Measurements from ENCODE around the gene MPO. TPM values are rescaled to one million over a fixed set of nuclear protein-coding genes. Genes with fewer than 3 reads are reported as not detected.
A peak's percentile ranks its signal among the peaks of the same experiment; 100 is the strongest.

Gene MPO
- total and polyA plus RNA-seq, 4 donors, result 0.14 to 221 (median 0.52) TPM

DNA sequence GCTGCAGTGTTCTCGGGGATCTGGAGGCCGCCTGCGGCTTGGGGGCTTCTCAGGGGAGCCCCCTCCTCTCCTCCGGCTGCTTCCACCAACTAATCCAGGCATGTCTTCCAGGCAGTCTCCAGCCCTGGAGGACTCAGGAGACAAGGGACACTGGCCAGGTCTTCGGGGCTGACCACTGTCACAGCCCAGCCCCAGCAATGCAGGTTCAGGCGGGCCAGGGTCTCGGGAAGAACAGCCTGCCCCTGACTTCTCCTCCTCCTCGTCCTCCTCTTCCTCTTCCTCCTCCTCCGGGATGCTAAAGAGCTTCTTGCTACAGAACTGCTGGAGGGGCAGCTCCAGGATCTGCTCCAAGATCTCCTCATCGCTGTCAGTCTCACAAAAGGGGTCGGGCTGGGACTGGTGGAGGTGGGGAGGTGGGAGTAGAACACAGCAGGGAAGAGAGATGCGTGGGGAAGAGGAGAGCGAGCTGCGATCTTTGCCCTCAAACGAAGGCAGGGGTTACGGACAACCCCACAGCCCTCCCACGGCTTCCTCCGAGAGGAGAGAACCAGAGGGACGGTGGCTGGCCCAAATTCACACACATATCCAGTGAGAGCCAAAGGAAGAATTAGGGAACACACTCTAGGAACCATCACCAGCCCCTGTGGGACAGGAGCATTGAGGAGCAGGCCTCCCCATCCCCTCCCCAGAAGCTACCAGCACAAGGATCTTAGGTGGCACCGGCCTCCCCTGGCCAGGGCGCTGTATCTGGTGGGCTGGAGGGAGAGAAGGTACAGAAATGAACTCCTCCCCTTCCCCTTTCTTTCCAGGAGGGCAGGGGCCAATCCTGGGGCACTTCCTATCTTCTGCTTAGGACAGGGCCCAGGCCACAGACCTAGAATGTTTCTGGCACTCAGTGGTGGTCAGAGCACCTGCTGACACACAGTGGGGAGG is 28.5 kb upstream of the MPO start:
- Histone ChIP-seq H3K27ac (ENCODE audit: low read depth in 1 of 2, low read length in 2 of 2) (no peak overlapping the region), H3K9ac (ENCODE audit: low read depth in 1 of 2, low read length in 2 of 2) (no peak overlapping the region), H3K36me3 (ENCODE audit: control insufficient read depth in 4 of 4, insufficient read depth in 3 of 4, low read depth in 1 of 4, low read length in 3 of 4) (no peaks in the 10 kb centered on the region), H3K4me3 (ENCODE audit: low read depth in 1 of 3, low read length in 3 of 3) (no peak overlapping the region), H3K9me3 (ENCODE audit: control insufficient read depth in 4 of 4, low read length in 3 of 4) (no peaks in the 10 kb centered on the region), H3K27me3 (ENCODE audit: control insufficient read depth in 4 of 4, insufficient read depth in 4 of 4, low read length in 3 of 4) (no peaks in the 10 kb centered on the region), H3K4me1 (ENCODE audit: control insufficient read depth in 4 of 4, insufficient read depth in 4 of 4, low read length in 3 of 4) (no peaks in the 10 kb centered on the region)
- 89% methylated on average over 21 of the region's 21 CpGs for WGBS
- TF ChIP-seq JUND (IDR thresholded peaks at IDR 0.05), result no peak
- TF ChIP-seq GABPA (IDR thresholded peaks at IDR 0.05 in 1 of 2, conservative IDR thresholded peaks at IDR 0.05 in 1 of 2), result no peak
- TF ChIP-seq, protein P1, sequence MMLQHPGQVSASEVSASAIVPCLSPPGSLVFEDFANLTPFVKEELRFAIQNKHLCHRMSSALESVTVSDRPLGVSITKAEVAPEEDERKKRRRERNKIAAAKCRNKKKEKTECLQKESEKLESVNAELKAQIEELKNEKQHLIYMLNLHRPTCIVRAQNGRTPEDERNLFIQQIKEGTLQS (IDR thresholded peaks at IDR 0.05), result no peak
- TF ChIP-seq, protein P2, sequence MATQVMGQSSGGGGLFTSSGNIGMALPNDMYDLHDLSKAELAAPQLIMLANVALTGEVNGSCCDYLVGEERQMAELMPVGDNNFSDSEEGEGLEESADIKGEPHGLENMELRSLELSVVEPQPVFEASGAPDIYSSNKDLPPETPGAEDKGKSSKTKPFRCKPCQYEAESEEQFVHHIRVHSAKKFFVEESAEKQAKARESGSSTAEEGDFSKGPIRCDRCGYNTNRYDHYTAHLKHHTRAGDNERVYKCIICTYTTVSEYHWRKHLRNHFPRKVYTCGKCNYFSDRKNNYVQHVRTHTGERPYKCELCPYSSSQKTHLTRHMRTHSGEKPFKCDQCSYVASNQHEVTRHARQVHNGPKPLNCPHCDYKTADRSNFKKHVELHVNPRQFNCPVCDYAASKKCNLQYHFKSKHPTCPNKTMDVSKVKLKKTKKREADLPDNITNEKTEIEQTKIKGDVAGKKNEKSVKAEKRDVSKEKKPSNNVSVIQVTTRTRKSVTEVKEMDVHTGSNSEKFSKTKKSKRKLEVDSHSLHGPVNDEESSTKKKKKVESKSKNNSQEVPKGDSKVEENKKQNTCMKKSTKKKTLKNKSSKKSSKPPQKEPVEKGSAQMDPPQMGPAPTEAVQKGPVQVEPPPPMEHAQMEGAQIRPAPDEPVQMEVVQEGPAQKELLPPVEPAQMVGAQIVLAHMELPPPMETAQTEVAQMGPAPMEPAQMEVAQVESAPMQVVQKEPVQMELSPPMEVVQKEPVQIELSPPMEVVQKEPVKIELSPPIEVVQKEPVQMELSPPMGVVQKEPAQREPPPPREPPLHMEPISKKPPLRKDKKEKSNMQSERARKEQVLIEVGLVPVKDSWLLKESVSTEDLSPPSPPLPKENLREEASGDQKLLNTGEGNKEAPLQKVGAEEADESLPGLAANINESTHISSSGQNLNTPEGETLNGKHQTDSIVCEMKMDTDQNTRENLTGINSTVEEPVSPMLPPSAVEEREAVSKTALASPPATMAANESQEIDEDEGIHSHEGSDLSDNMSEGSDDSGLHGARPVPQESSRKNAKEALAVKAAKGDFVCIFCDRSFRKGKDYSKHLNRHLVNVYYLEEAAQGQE (IDR thresholded peaks at IDR 0.05), result no peak
- no peak for TF ChIP-seq YY1 (IDR thresholded peaks at IDR 0.05)
- TF ChIP-seq, protein P3, sequence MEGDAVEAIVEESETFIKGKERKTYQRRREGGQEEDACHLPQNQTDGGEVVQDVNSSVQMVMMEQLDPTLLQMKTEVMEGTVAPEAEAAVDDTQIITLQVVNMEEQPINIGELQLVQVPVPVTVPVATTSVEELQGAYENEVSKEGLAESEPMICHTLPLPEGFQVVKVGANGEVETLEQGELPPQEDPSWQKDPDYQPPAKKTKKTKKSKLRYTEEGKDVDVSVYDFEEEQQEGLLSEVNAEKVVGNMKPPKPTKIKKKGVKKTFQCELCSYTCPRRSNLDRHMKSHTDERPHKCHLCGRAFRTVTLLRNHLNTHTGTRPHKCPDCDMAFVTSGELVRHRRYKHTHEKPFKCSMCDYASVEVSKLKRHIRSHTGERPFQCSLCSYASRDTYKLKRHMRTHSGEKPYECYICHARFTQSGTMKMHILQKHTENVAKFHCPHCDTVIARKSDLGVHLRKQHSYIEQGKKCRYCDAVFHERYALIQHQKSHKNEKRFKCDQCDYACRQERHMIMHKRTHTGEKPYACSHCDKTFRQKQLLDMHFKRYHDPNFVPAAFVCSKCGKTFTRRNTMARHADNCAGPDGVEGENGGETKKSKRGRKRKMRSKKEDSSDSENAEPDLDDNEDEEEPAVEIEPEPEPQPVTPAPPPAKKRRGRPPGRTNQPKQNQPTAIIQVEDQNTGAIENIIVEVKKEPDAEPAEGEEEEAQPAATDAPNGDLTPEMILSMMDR (IDR thresholded peaks at IDR 0.05; ENCODE audit: low read depth, low read length, missing input control), result no peak
- TF ChIP-seq HNF4G (IDR thresholded peaks at IDR 0.05), result no peak
- no peak for TF ChIP-seq FOXA1 (IDR thresholded peaks at IDR 0.05)
- TF ChIP-seq, protein P4, sequence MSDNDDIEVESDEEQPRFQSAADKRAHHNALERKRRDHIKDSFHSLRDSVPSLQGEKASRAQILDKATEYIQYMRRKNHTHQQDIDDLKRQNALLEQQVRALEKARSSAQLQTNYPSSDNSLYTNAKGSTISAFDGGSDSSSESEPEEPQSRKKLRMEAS (IDR thresholded peaks at IDR 0.05), result no peak
- TF ChIP-seq HNF4A (conservative IDR thresholded peaks at IDR 0.05), result no peak
- DNase-seq (ENCODE audit: low spot score), result no peak

DNA sequence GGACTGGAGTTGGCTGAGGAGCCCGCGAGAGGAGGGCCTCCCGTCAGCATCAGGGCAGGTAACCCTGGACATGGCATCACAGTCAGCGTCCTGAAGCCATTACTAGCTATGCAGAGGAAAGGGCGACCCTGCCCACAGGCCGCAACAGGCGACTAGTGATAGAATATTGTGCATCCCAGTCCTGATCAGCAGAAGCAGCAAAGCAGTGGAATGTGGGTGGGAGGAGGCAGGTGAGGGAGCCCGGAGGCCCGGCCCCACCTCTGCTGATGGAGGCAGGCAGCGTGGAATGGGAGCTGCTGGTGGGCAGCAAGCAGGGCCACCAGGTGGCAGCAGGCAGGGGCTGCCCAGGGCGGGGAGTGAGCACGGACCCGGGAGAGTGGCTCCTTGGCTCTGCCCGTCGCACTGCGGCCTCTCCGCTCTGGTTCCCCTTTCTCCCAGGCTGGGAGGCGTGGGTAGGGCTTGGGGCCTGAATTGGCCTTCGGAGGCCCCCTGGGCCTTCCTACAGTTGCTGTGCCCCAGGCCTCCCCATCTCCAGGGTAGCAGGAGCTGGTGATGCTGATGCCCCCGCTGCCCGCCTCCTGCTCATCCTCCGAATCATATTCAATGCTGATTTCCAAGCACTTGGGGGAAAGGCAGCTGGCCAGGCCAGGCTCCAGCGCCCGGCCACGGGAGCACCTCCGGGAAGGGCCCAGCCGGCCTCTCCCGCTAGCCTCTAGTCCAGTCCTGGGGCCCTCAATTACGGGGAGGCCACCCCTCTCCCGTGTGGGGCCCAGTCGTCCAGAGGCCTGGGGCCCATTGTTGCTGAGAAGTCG is 27.6 kb upstream of the MPO start:
- H3K4me3 ChIP-seq (ENCODE audit: low read depth in 1 of 3, low read length in 3 of 3), result no peak overlapping the region
- H3K4me1 ChIP-seq (ENCODE audit: control insufficient read depth in 4 of 4, insufficient read depth in 4 of 4, low read length in 3 of 4), result no peaks in the 10 kb centered on the region
- H3K27me3 ChIP-seq (ENCODE audit: control insufficient read depth in 4 of 4, insufficient read depth in 4 of 4, low read length in 3 of 4), result no peaks in the 10 kb centered on the region
- H3K9me3 ChIP-seq (ENCODE audit: control insufficient read depth in 4 of 4, low read length in 3 of 4), result no peaks in the 10 kb centered on the region
- TF ChIP-seq, protein P4 (IDR thresholded peaks at IDR 0.05), result no peak
- peak in 1 of 2 donors; percentile 29 for TF ChIP-seq RAD21 (IDR thresholded peaks at IDR 0.05)
- no peak overlapping the region for H3K27ac ChIP-seq (ENCODE audit: low read depth in 1 of 2, low read length in 2 of 2)
- peak; percentile 36 for DNase-seq (ENCODE audit: low spot score)
- no peaks in the 10 kb centered on the region for H3K36me3 ChIP-seq (ENCODE audit: control insufficient read depth in 4 of 4, insufficient read depth in 3 of 4, low read depth in 1 of 4, low read length in 3 of 4)
- no peak overlapping the region for H3K9ac ChIP-seq (ENCODE audit: low read depth in 1 of 2, low read length in 2 of 2)
- WGBS, result 85% methylated on average over 32 of the region's 32 CpGs

All from liver (tissue), 9 donors.